KMS-11 (cell line): Measurements from ENCODE around the gene KLF11.

ENCODE experiments used
- H2AFZ ChIP-seq: fragments of 200-600 bp; sonication (generic); 2 replicates; pipeline ENCODE4 v1.6.1; 2016; ENCODE audit warnings: antibody characterized with exemption, mixed run types, low read depth
- H3K27ac ChIP-seq: fragments of 200-600 bp; sonication (generic); 2 replicates; pipeline ENCODE4 v1.6.1; 2016; ENCODE audit warnings: mild to moderate bottlenecking, mixed run types
- H3K27me3 ChIP-seq: fragments of 200-600 bp; sonication (generic); 2 replicates; pipeline ENCODE4 v1.6.1; 2017; ENCODE audit warnings: mild to moderate bottlenecking, low read depth, mixed run types, moderate library complexity; ENCODE audit not compliant: insufficient read depth
- H3K36me3 ChIP-seq: fragments of 200-600 bp; sonication (generic); 2 replicates; pipeline ENCODE4 v1.6.1; 2017; ENCODE audit warnings: mild to moderate bottlenecking, mixed run types; ENCODE audit not compliant: insufficient read depth
- H3K4me1 ChIP-seq: fragments of 200-600 bp; sonication (generic); 2 replicates; pipeline ENCODE4 v1.6.1; 2016; ENCODE audit warnings: mild to moderate bottlenecking, low read depth, mixed run types; ENCODE audit not compliant: poor library complexity, severe bottlenecking
- H3K4me2 ChIP-seq: fragments of 200-600 bp; sonication (generic); 2 replicates; pipeline ENCODE4 v1.7.0; 2016; ENCODE audit warnings: mild to moderate bottlenecking, mixed run types
- H3K4me3 ChIP-seq: fragments of 200-600 bp; sonication (generic); IDR thresholded peaks from 2 replicates; pipeline ENCODE4 v1.6.1; 2017; ENCODE audit warnings: low read depth, low read length, mixed read lengths; ENCODE audit not compliant: insufficient read depth
- H3K79me2 ChIP-seq: fragments of 200-600 bp; sonication (generic); 2 replicates; pipeline ENCODE4 v1.6.1; 2016; ENCODE audit warnings: low read depth, mixed run types; ENCODE audit not compliant: insufficient read depth
- H3K9ac ChIP-seq: fragments of 200-600 bp; sonication (generic); 2 replicates; pipeline ENCODE4 v1.6.1; 2016; ENCODE audit warnings: mild to moderate bottlenecking, mixed run types
- H4K20me1 ChIP-seq: fragments of 200-600 bp; sonication (generic); 2 replicates; pipeline ENCODE4 v1.6.1; 2016; ENCODE audit warnings: mild to moderate bottlenecking, mixed run types; ENCODE audit not compliant: insufficient read depth
- TF ChIP-seq, protein P1 (sequence below): fragments of 200-600 bp; sonication (generic); conservative IDR thresholded peaks from 2 replicates; pipeline ENCODE4 v1.6.1; 2017; ENCODE audit warnings: low read depth, mild to moderate bottlenecking, antibody characterized with exemption, low read length, moderate library complexity, mixed read lengths

Gene KLF11

DNA sequence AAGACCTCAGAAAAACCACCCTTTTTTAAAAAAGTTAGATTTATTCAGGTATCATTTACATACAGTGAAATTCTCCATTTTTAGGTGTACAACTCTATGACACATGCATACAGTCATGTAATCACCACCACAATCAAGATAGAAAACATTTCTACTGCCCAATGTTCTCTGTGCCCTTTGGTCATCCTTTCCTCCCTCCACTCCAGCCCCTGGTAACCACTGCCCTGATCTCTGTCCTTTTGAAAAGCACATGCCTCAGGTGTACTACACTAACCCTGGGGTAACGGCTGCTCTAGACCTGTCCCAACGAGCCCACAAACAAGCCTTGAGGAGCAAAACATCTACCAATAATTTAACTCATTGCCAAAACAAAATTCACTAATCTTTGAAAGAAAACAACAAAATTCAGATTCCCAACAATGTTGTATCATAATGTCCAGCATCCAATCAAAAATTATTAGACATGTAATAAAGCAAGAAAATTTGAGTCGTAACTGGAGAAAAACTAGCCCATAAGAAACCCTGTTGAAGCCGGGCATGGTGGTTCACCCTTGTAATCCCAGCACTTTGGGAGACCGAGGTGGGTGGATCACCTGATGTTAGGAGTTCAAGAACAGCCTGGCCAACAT is 25.9 kb upstream of the KLF11 start:
- H3K27ac ChIP-seq, result no peak overlapping the region
- H3K4me3 ChIP-seq, result no peak overlapping the region
- H3K79me2 ChIP-seq, result no peaks in the 10 kb centered on the region
- no peaks in the 10 kb centered on the region for H3K4me1 ChIP-seq
- no peaks in the 10 kb centered on the region for H3K36me3 ChIP-seq
- TF ChIP-seq, protein P1, sequence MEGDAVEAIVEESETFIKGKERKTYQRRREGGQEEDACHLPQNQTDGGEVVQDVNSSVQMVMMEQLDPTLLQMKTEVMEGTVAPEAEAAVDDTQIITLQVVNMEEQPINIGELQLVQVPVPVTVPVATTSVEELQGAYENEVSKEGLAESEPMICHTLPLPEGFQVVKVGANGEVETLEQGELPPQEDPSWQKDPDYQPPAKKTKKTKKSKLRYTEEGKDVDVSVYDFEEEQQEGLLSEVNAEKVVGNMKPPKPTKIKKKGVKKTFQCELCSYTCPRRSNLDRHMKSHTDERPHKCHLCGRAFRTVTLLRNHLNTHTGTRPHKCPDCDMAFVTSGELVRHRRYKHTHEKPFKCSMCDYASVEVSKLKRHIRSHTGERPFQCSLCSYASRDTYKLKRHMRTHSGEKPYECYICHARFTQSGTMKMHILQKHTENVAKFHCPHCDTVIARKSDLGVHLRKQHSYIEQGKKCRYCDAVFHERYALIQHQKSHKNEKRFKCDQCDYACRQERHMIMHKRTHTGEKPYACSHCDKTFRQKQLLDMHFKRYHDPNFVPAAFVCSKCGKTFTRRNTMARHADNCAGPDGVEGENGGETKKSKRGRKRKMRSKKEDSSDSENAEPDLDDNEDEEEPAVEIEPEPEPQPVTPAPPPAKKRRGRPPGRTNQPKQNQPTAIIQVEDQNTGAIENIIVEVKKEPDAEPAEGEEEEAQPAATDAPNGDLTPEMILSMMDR, result no peak
- no peak overlapping the region for H3K4me2 ChIP-seq
- H2AFZ ChIP-seq, result no peak overlapping the region
- no peaks in the 10 kb centered on the region for H3K27me3 ChIP-seq
- no peak overlapping the region for H3K9ac ChIP-seq
- H4K20me1 ChIP-seq, result no peaks in the 10 kb centered on the region

GRCh38 chr2:10019174-10019573 is 24.2 kb upstream of the KLF11 start:
- H3K4me2 ChIP-seq, result no peak overlapping the region
- no peaks in the 10 kb centered on the region for H4K20me1 ChIP-seq

DNA sequence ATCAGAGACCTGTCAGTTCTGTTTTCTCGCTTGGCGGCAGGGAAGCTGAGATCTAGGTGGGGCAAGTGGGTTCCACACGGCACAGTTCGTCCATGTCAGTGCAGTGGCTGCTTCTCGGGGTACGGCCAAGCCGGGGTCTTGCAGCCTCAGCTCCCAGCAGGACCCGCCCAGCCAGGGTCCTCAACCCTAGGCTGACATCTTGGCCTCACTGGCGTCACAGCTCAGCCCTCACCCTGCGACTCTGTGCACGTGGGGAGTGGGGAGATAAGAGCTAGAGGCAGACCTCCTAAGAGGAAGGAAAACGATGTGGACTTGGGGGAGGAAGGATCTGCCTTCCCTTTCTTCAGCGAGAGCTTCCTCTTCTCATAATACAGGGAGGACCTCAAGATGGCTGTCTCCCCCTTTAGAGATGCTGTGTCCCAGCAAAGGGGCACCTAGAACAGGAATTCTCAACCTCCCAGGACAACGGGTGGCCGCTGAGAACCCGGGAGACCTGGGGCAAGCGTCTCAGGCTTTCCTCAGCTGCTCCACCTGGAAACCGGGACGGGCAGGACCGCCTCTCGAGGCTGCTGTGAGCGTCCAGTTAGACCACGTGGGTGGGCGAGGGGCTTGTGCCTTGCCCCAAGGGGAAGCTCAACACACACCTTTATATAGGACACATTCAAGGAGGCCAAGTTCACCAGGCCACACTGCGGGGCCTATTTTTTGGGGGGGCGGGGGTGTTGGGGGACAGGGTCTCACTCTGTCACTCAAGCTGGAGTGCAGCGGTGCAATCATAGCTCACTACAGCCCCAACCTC is 23.5 kb upstream of the KLF11 start:
- Histone ChIP-seq H3K79me2 (no peaks in the 10 kb centered on the region), H3K9ac (no peak overlapping the region), H2AFZ (no peak overlapping the region), H3K4me2 (no peak overlapping the region), H3K4me1 (no peaks in the 10 kb centered on the region), H3K27me3 (no peaks in the 10 kb centered on the region), H3K4me3 (no peak overlapping the region), H4K20me1 (no peaks in the 10 kb centered on the region), H3K36me3 (no peaks in the 10 kb centered on the region), H3K27ac (no peak overlapping the region)
- TF ChIP-seq, protein P1, result no peak

More at GRCh38 chr2:10019174-10019573, 24.2 kb upstream of the KLF11 start:
- Histone ChIP-seq H3K36me3 (no peaks in the 10 kb centered on the region), H2AFZ (no peak overlapping the region), H3K27ac (no peak overlapping the region), H3K9ac (no peak overlapping the region), H3K27me3 (no peaks in the 10 kb centered on the region), H3K79me2 (no peaks in the 10 kb centered on the region), H3K4me3 (no peak overlapping the region), H3K4me1 (no peaks in the 10 kb centered on the region)
- TF ChIP-seq, protein P1, result no peak

GRCh38 chr2:10022041-10022421 is 21.3 kb upstream of the KLF11 start:
- Histone ChIP-seq H3K36me3 (no peaks in the 10 kb centered on the region), H4K20me1 (no peaks in the 10 kb centered on the region), H3K27ac (no peak overlapping the region), H3K9ac (no peak overlapping the region), H2AFZ (no peak overlapping the region), H3K79me2 (no peaks in the 10 kb centered on the region), H3K27me3 (no peaks in the 10 kb centered on the region), H3K4me2 (no peak overlapping the region), H3K4me3 (no peak overlapping the region), H3K4me1 (no peaks in the 10 kb centered on the region)
- TF ChIP-seq, protein P1, result no peak
